Endodermal cell (in vitro differentiated cells): ENCODE data around the gene ITGA11. TPM values are rescaled to one million over a fixed set of nuclear protein-coding genes. Genes with fewer than 3 reads are reported as not detected.

Source experiments
- DNase-seq: peaks from one replicate; pipeline ENCODE4 v3.0.0-alpha.2; 2017
- H3K27ac ChIP-seq: 2 replicates; pipeline ENCODE4 v1.5.1; 2013; ENCODE audit warnings: mild to moderate bottlenecking, low read depth, low read length, moderate library complexity
- H3K27me3 ChIP-seq: 2 replicates; pipeline ENCODE4 v1.6.1; 2013; ENCODE audit warnings: mild to moderate bottlenecking, low read length, moderate library complexity; ENCODE audit not compliant: insufficient read depth, control insufficient read depth, poor library complexity, severe bottlenecking
- H3K36me3 ChIP-seq: 2 replicates; pipeline ENCODE4 v1.7.0; 2013; ENCODE audit warnings: mild to moderate bottlenecking, low read length, moderate library complexity; ENCODE audit not compliant: control insufficient read depth, insufficient read depth
- H3K4me1 ChIP-seq: one replicate; pipeline ENCODE4 v1.7.0; 2013; ENCODE audit warnings: low read length; ENCODE audit not compliant: control insufficient read depth, insufficient read depth
- H3K4me3 ChIP-seq: 2 replicates; pipeline ENCODE4 v1.5.1; 2013; ENCODE audit warnings: mild to moderate bottlenecking, low read length, moderate library complexity
- H3K9ac ChIP-seq: 2 replicates; pipeline ENCODE4 v1.6.1; 2013; ENCODE audit warnings: mild to moderate bottlenecking, low read length, moderate library complexity; ENCODE audit not compliant: poor library complexity, severe bottlenecking; ENCODE audit errors: extremely low read depth
- H3K9me3 ChIP-seq: 2 replicates; pipeline ENCODE4 v1.6.1; 2013; ENCODE audit warnings: mild to moderate bottlenecking, low read length, moderate library complexity; ENCODE audit not compliant: control insufficient read depth
- H3K27ac Mint-ChIP-seq: 2 replicates; pipeline ENCODE4 v1.8.0; 2020; ENCODE audit warnings: mixed read lengths
- H3K27me3 Mint-ChIP-seq: 2 replicates; pipeline ENCODE4 v1.8.0; 2021; ENCODE audit warnings: mild to moderate bottlenecking, mixed read lengths; ENCODE audit not compliant: insufficient read depth
- H3K36me3 Mint-ChIP-seq: 2 replicates; pipeline ENCODE4 v1.8.0; 2020; ENCODE audit warnings: low read depth, mixed read lengths
- H3K4me1 Mint-ChIP-seq: 2 replicates; pipeline ENCODE4 v1.8.0; 2020; ENCODE audit warnings: mixed read lengths
- H3K4me3 Mint-ChIP-seq: 2 replicates; pipeline ENCODE4 v1.8.0; 2020; ENCODE audit warnings: mild to moderate bottlenecking, moderate library complexity, mixed read lengths
- H3K9me3 Mint-ChIP-seq: 2 replicates; pipeline ENCODE4 v1.8.0; 2020; ENCODE audit warnings: mild to moderate bottlenecking, mixed read lengths
- CTCF ChIP-seq: fragments of 200-600 bp; sonication (generic); conservative IDR thresholded peaks from 2 replicates; pipeline ENCODE4 v1.5.0; 2021; ENCODE audit warnings: antibody characterized with exemption, mild to moderate bottlenecking
- WGBS, 2 experiments: methylation state at CpG; one replicate each; pipeline versions ENCODE4 v1.1.5 to v1.1.7; 2013; ENCODE audit warnings: missing lambda C conversion rate in 2 of 2, mixed read lengths in 1 of 2; ENCODE audit not compliant: insufficient coverage in 1 of 2, insufficient read length in 1 of 2; 5-methylcytosine and 5-hydroxymethylcytosine counted together
- total RNA-seq, 2 donors: library from RNA; stranded (reverse); fragmentation: NEBNext Ultra II Directional in 1 of 2; extraction: Animal tissue kit (Norgen Biotek cat#: 25700) in 1 of 2; gene quantifications; 2 replicates in 1 of 2; 3 replicates in 1 of 2; pipeline ENCODE4 v1.2.1, GENCODE V29; 2021

Gene ITGA11
- total RNA-seq, 2 donors from 2014 or later = 0.35 to 1.4 TPM

- Histone ChIP-seq H3K36me3 (no peaks in the 10 kb centered on the region), H3K27ac (no peak overlapping the region), H3K4me3 (no peak overlapping the region), H3K4me1 (no peaks in the 10 kb centered on the region), H3K9me3 (no peaks in the 10 kb centered on the region), H3K27me3 (peaks cover 53% of the 10 kb centered on the region), H3K9ac (no peak overlapping the region)
- Mint-ChIP-seq H3K36me3 (no peaks in the 10 kb centered on the region), H3K27ac (no peak overlapping the region), H3K4me1 (peaks cover 10% of the 10 kb centered on the region), H3K9me3 (no peaks in the 10 kb centered on the region), H3K27me3 (peaks cover 74% of the 10 kb centered on the region), H3K4me3 (no peak overlapping the region)
- no peak for DNase-seq
- TF ChIP-seq CTCF = no peak
- 76 to 93% methylated on average over 2 to 3 of the region's 3 CpGs for WGBS, 2 experiments
These were observed 4.0 kb upstream of the ITGA11 start for GRCh38 chr15:68435966-68436365.

- no peaks in the 10 kb centered on the region for H3K36me3 ChIP-seq
- H3K4me1 Mint-ChIP-seq = peaks cover 10% of the 10 kb centered on the region
- H3K27ac Mint-ChIP-seq = no peak overlapping the region
- no peak overlapping the region for H3K4me3 ChIP-seq
- 71 to 87% methylated on average over 1 to 5 of the region's 6 CpGs for WGBS, 2 experiments
- no peaks in the 10 kb centered on the region for H3K9me3 Mint-ChIP-seq
- no peaks in the 10 kb centered on the region for H3K9me3 ChIP-seq
- no peak overlapping the region for H3K4me3 Mint-ChIP-seq
- H3K27me3 Mint-ChIP-seq = peaks cover 78% of the 10 kb centered on the region
- H3K27ac ChIP-seq = no peak overlapping the region
- TF ChIP-seq CTCF = no peak
- no peaks in the 10 kb centered on the region for H3K4me1 ChIP-seq
- H3K36me3 Mint-ChIP-seq = no peaks in the 10 kb centered on the region
- DNase-seq = no peak
- no peak overlapping the region for H3K9ac ChIP-seq
- H3K27me3 ChIP-seq = peaks cover 60% of the 10 kb centered on the region
These were observed 2.1 kb upstream of the ITGA11 start for GRCh38 chr15:68434021-68434420.

- H3K9ac ChIP-seq = no peak overlapping the region
- peaks cover 65% of the 10 kb centered on the region for H3K27me3 ChIP-seq
- Mint-ChIP-seq H3K27ac (no peak overlapping the region), H3K4me1 (peaks cover 10% of the 10 kb centered on the region), H3K9me3 (no peaks in the 10 kb centered on the region), H3K27me3 (peaks cover 82% of the 10 kb centered on the region), H3K4me3 (no peak overlapping the region), H3K36me3 (no peaks in the 10 kb centered on the region)
- no peaks in the 10 kb centered on the region for H3K4me1 ChIP-seq
- no peaks in the 10 kb centered on the region for H3K36me3 ChIP-seq
- peak; percentile 35 for DNase-seq
- H3K27ac ChIP-seq = no peak overlapping the region
- TF ChIP-seq CTCF = no peak
- 60 to 94% methylated on average over 1 to 2 of the region's 2 CpGs for WGBS, 2 experiments
- H3K9me3 ChIP-seq = no peaks in the 10 kb centered on the region
- H3K4me3 ChIP-seq = no peak overlapping the region
These were observed 1.6 kb upstream of the ITGA11 start for GRCh38 chr15:68433551-68433950.
